ENCODE data around the gene MAGI1.
"Not testable (repeated sequence)": the region's sequence is repeated elsewhere in the genome, so short reads cannot be mapped to it uniquely, and the experiment has no call there.

Gene MAGI1

DNA sequence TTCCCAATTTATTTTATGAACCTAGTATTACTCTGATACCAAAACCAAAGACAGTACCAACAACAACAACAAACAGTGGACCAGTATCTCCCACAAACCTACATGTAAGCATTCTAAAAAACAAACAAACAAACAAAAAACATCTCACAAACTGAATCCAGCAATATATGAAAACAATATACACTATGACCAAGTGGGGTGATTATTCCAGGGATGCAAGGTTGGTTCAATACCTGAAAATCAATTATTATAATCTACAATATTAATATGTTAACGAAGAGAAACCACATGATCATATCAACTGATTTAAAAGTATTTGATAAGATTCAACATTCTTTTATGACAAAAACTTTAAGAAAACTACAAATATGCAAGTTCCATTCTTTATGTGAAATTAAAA lies 391.3 kb downstream of the MAGI1 start:
- DNase-seq, result no peak

DNA sequence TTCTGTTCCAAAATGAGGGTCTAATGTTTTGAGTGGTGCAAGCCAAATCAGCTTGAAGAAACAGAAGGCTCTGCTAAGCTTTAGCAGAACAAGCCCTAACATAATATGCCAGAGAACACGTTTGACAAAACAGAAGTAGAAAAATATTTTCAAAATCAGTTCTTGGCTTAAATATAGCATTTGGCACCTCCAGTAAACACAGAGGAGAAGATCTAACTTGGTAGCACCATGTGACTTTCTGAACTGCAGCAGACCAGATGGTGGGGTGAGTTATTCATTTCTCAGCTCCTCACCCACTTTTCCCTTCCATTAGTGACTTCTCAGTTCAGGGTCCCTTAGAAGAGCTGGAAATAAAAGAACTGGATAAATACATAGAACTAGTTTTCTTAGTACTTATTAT lies 395.8 kb downstream of the MAGI1 start:
- no peak for DNase-seq

DNA sequence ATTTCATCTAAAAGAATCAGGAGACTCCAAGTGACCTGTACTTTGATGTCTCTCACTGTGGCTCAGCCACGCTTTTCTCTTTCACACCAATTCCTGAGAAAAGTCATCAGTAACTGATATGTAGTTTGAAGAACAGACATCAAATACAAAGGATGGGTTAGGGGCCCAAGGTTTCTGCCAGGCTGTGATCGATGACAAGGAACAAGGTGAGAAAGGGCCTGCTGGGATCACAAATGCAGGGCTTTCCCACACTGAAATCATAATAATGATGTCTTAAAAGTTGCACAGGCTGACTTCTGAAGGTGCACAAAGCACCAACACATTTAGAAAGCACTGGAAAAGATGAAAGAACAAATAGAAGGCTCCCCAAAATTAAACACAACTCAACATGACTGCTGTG lies 396.9 kb downstream of the MAGI1 start:
- no peak for DNase-seq

DNA sequence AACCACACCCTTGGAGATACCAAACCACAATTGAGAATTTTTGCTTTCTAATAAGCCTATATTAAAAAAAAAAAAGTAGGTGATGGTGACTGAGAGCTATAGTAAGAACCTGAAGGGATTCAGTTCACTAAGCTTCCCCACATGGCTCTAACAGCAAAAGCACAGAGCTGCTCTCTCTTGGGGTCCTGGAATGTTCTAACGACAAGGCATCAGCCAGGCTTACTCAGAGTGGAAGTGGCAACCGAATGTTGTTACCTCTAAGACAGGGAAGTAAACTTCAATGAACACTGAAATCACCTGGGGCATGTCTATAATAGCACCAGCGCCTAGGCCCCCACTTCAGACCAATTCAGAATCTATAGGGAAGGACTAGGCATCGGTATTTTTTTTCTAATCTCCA lies 397.7 kb downstream of the MAGI1 start:
- DNase-seq, result no peak

DNA sequence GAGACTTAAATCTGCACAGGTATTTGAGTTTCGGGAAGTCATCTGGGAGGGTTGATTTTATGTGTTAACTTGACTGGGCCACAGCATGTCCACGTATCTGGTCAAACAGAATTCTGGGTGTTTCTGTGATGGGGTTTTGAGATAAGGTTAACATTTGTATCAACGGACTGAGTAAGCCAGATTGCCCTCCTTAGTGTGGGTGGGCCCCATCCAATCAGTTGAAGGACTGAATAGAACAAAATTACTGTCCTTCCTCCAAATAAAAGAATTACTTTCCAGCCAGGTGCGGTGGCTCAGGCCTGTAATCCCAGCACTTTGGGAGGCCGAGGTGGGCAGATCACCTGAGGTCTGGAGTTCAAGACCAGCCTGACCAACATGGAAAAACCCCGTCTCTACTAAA lies 399.3 kb downstream of the MAGI1 start:
- no peak for DNase-seq

DNA sequence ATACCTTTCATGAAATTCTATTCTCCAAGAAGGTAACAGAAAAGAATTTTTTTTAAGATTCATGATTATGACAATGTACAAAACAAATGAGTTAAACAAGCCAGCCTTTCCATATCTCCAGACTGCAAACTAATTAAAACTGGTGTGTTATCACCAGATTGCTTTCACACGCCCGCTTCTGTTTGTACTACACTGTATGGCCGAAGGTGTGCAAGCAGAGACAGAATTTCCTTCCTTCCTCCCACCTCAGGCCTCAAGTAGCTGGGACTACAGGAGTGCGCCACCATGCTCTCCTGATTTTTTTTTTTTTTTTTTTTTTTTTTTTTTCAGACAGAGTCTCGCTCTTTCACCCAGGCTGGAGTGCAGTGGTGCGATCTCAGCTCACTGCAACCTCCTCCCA lies 400.4 kb downstream of the MAGI1 start:
- DNase-seq, result no peak

DNA sequence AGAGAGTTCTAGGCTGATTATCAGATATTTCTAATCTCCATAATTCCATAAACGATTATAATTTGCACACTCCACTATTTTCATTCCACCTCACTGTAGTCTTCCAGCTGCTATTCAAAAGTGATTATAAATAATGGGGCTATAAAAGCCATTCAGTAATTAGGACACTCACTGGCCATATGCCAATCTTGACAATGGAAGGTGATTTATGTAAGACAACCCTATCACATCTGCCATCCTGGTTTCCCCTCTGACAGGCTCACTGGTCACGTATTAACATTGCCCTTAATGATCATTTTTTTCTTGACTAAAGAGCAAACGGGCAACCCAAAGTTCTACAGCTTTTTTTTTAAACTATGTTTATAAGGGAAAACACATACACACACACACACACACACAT lies 402.4 kb downstream of the MAGI1 start:
- DNase-seq, result peak; percentile 69

DNA sequence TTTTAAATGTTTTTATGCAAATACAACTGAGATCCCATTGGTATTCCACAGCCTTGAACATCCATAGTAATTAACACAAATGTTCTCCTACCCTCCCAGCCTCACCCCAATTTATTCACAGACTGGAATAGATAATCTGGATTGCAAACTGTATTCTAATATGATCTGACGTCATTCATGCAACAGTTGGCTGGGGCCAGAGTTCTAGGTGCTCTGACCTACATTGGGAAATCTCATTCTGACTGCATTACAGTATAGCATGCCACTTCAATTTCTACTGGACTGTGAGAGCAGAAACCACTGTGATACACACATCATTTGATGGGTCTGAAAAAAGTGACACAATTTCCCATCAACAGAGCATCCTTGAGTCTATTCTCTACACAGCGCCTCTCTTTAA lies 403.1 kb downstream of the MAGI1 start:
- no peak for DNase-seq

DNA sequence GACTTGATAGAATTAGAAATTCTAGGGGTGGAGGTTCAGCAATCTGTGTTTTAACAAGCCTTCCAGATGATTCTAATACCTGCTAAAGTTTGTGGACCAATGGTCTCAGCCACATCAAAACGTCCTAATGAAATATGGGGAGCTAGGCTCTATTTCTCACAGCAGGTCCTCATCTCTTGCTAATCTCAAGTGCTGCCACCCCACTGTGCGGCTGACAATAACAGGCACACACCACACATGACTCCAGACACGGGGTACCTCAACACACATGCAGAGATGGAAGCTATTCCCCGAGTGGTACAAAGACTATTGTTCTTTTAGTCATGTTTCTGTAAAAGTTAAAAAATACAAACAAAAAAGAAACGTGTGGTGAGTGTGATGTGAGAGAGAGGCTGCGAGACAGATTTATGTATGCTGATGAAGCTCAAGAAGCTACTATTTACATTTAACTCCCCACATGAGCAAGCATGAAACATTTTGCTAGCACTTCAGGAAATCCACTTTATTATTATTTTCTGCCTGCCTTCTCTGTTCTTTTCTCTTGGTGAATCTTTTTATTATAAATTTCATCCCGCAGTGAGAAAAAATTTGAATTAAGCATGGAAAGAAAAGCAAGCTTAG lies 405.6 kb downstream of the MAGI1 start:
- DNase-seq, result no peak

DNA sequence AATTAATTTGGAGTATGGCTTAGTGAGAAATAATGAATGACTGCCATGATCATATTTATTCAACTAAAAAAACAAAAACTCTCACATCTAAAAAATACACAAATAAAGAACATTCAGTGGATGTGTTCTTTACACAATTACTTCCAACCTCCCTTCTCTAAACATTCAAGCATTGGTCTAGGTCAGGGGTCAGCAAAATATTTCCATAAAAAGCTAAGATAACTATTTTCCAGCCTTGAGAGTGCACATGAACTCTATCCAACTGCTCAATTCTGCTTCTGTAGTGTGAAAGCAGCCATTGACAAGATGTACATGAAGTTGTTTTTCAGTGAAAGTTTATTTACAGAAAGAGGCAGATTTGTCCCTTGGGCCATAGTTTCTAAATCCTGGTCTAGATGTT lies 406.3 kb downstream of the MAGI1 start:
- no peak for DNase-seq

DNA sequence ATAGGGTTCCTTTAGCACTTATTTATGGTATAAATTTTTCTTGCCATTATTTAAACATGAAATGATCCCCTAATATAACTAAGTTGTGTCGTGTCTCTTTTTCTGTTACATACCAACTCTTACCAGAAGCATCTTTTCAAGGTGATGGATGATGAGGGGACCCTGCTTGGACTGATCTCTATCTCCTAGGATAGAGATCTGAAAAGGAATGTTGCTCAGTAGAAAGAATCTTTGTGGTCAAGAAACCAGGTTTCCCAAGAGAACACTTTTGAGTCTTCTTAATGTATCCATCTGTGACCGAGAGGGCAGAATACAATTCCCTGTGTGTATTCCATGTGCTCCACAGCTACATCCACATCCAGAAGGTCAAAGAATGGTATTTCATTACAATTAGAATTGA lies 409.7 kb downstream of the MAGI1 start:
- DNase-seq, result no peak

DNA sequence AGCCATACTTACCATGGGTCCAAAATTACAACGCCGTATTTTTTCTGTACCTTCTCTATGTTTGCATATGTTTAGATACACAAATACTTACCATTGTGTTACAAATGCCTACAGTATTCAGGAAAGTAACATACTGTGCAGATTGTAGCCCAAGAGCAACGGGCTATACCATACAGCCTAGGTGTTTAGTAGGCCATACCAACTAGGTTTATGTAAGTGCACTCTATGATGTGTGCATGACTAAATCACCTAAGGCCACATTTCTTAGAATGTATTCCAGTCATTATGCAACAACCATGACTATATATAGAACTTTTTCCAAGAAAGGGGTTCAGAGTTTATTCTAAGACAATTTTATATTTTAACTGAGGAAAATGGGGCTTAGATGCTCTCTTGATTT lies 411.7 kb downstream of the MAGI1 start:
- DNase-seq, result no peak

DNA sequence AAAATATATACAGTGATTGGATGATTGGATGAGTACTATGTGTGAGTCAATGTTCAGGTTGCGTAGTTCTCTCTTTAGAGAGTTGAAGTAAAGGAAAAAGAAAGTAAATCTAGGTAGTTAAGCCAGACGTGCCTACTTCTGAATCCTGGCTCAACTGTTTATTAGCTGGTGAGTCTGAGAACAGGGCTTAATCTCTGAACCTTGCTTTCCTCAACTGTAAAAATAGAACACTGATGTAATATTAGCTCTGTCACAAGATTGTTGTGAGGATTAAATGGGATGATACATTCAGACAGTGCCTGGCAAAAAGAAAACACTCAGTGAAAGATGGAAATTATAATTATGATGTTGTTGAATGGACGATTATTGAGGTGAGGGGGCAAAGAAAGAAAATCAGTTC lies 413.4 kb downstream of the MAGI1 start:
- no peak for DNase-seq

DNA sequence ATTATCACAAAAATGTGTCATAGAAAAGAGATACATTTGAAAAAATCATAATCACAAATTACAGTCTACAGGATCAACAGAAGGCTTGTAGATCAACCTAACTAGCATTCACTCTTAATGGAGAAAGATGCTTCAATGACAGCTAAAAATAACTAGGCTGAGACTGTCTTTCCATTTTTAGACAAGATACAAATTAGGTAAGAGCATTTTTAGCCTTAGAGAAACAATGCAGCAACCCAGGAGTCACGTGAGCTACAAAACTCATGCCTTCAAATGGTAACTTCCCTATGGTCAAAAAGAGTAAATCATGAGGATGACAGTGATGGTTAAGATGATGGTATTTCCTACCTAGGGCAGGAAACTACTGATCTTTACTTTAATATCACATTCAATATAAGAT lies 415.4 kb downstream of the MAGI1 start:
- DNase-seq, result no peak

DNA sequence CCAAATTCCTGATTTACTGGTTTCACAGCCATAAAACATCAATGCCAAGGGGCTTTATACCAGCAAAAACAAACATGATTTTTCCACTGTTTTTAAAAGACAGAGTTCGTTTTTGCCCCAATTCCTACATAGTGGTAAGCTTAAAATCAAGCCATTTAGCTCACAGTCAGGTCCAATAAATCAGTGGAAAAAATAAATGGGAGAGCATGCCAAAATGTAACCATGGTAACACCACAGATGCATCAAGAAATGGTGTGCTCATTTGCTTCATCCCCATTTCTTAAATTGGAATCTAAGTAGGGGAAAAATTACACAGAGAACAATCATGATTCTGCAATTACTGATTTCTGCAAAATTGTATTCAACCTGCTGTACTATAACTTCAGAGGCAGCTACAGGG lies 418.8 kb downstream of the MAGI1 start:
- DNase-seq, result no peak

DNA sequence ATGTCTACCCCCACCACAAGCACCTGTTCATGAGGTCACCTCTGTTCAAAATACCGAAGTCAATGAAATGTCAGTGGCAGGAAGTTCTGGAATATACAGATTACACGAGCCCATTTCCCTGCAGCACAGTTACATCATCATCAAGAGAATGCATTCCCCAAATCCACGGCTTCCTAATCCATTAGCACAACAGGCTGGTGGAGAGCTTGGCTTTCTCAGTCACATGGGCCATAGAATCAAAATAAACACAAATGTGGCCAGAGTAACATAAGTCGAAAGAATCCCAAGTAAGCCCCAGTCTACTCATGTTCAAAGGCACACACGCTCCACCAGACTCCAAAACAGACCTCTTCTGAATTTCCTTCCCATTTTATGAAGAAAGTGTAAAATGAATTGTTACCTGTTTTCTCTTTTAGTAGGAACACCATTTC lies 419.3 kb downstream of the MAGI1 start:
- DNase-seq, result no peak

DNA sequence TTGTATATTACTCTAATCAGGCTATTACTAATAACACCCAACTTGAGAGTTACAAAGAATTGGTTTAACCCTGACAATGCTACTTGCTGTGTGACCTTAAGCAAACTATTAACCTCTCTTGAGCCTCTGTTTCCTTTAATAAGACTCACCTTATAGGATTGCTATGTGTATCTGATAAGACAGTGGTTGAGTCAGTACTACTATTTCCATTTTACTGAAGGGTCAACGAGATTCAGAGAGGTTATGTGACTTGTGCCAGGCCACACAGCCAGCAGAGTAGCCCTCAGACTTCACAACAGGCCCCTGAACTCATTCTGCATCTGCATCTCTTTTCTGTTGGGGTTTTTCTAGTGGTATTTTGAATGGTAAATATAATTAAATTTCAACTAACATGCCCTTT lies 420.1 kb downstream of the MAGI1 start:
- no peak for DNase-seq

DNA sequence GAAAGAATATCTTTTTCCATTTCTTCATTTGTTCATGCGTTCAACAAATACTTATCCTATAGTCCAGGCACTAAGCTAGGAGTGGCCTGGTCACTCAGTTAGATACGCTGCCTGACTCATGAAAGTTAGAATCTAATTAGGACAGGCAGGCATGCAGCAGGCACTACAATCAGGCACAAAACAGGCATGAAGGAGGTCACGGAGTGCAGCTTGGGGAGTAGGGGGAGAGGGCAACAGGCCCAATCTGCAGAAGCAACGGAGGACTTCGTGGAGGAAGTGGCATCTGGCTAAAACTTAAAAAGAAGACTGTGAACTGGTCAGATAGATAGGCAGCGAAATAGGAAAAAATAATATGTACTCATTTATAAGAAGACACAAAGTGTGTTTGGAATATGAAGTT lies 420.9 kb downstream of the MAGI1 start:
- no peak for DNase-seq

DNA sequence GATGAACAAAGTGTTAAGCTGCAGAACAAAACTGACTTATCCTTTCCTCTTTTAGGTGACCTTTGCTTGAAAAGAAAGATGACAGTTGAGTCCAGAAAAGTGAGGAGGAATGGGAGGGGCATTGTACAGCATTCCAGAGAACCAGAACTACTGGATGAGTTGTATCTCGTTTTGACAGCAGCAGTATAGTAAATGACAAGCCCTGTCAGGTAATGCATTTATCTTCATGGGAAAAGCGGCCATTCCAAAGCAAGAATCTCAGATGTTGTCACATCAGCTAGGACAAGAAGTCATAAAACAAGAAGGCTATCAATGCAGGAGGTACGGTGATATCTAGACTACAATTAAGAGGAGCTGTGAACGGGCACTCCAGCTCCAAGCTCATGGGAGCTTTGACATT lies 421.5 kb downstream of the MAGI1 start:
- no peak for DNase-seq

DNA sequence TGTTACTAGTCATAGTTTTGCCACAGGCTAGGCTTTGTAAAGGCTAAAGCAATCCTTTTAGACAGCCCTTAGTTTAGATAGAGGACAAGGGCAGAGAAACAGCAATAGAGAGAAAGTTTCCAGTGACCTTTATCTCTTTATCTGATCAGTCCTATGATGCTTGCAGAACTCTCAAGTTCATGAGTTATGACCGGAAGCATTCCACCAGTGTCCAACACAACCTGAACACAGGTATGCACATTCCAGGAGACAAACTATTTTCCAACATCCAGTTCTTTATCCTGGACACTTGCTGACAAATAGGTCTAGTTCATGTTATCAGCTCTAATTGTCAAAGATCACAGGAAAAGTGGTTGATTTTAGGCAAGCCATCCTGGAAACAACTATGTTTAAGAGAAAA lies 422.2 kb downstream of the MAGI1 start:
- no peak for DNase-seq

DNA sequence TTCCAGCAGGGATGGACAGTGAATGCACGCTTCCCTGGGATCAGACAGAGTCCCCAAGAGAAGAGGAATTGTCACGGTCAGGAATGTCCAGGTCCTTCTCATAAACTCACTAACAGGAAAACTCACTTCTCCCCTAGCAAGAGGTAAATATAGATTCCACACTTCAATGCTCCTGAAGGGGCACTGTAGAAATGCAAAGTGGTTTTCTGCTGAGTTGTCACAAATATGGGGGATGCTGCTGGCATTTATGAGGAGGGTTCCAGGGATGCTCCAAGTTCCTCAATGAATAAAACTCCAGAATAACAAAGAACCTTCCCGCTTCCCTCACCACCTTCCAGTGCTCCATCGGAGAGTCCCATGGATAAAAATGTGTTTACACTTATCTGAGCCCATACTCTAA lies 423.4 kb downstream of the MAGI1 start:
- DNase-seq, result no peak

DNA sequence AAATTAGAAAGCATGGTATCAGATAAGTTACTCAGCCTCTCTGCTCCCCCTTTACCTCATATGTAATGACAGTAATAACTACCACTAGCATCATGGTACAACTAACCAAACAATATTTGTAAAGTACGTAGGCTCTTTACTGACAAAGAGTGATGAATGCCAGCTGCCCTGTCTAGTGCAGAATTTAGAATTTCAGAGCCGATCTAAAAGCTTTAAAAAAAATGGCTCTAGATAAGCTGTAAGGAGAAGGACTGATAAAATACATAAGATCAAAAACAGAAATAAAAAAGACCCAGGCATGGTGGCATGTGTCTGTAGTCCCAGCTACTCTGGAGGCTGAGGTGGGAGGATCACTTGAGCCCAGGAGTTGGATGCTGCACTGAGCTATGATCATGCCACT lies 424.1 kb downstream of the MAGI1 start:
- DNase-seq, result no peak

DNA sequence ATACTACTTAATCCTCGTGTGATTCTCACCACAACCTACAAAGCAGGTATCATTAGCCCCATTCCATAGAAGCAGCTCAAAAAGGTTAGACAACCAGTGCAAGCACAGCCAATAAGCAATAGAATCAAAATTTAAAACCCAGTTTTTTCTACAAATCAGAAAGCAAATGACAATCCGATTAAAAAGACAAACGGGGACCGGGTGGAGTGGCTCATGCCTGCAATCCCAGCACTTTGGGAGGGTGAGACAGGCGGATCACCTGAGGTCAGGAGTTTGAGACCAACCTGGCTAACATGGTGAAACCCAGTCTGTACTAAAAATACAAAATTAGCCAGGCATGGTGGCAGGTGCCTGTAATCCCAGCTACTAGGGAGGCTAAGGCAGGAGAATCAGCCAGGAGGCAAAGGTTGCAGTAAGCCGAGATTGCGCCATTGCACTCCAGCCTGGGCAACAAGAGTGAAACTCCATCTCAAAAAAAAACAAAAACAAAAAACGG lies 430.7 kb downstream of the MAGI1 start:
- DNase-seq, result not testable (repeated sequence)

DNA sequence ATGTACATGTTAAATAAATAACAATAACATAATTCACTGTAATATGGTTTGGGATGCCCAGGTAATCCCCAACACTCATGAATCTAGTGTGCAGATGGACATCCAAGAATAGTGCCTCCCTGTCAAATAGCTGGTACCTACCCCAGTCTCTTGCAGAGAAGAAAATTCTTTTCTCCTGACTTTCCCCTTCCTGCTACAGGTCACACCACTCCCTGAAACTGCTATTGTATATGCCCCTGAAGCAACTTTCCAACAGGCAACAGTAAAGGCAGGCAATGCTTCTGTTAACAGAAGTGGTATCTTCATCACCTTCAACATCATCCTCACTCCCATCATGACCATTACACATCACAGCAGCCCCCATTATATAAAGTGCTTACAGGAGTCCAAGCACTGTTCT lies 431.6 kb downstream of the MAGI1 start:
- DNase-seq, result no peak

DNA sequence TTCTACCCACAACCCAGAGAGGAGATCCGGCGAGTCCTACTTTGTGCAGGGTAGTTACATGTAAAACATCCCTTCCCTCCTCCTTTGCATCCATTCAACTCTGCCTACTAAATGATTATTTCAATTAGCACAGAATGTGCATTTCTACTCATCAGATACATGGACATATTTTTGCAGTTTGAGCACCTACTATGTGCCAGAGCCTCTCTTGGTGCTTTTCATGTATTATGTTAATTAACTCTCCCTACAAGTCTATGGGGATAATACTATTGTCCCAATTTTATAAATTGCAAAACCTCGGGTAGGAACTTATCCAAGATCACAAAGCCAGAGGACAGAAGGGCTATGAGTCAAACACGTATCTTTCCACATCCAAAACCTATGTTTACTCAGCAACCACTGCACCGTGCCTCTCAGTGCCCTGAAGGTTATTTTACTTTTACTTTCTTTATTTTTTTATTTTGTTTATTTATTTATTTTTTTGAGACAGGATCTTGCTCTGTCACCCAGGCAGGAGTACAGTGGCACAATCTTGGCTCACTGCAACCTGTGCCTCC lies 432.8 kb downstream of the MAGI1 start:
- DNase-seq, result no peak
